HepG2 (cell line): ENCODE results near the gene RABEPK. TPM values are rescaled to one million over a fixed set of nuclear protein-coding genes. Genes with fewer than 3 reads are reported as not detected.

Source experiments
- BRCA1 ChIP-seq: sonication (generic); formaldehyde crosslinking; IDR thresholded peaks from 2 replicates; pipeline ENCODE4 v1.4.0; 2020; ENCODE audit warnings: missing genetic modification reagents
- CCDC6 ChIP-seq: sonication (generic); formaldehyde crosslinking; IDR thresholded peaks from 2 replicates; pipeline ENCODE4 v1.8.1; 2022; ENCODE audit warnings: mild to moderate bottlenecking, missing genetic modification reagents, moderate library complexity
- FOXA3 ChIP-seq: IDR thresholded peaks from 2 replicates; pipeline ENCODE4 v1.6.1; 2016; ENCODE audit warnings: missing genetic modification reagents, missing compliant biosample characterization
- GABPA ChIP-seq, 2 experiments: IDR thresholded peaks; 2 replicates each; pipeline ENCODE4 v1.6.1; 2011 to 2016; ENCODE audit warnings: low read depth in 2 of 2, low read length in 1 of 2, missing biosample characterization in 1 of 2, missing genetic modification characterization in 1 of 2
- HNF4A ChIP-seq: sonication (generic); formaldehyde crosslinking; IDR thresholded peaks from 2 replicates; pipeline ENCODE4 v1.4.0; 2020; ENCODE audit warnings: missing genetic modification reagents
- HNF4G ChIP-seq, 2 experiments: sonication (generic) in 1 of 2; formaldehyde crosslinking in 1 of 2; IDR thresholded peaks; 2 replicates each; pipeline versions ENCODE4 v1.4.0 to v1.6.1; 2011 to 2020; ENCODE audit warnings: borderline replicate concordance in 2 of 2, low read depth in 2 of 2, mild to moderate bottlenecking in 2 of 2, low read length in 1 of 2, missing genetic modification reagents in 1 of 2, moderate library complexity in 1 of 2
- NRL ChIP-seq: sonication (generic); formaldehyde crosslinking; IDR thresholded peaks from 2 replicates; pipeline ENCODE4 v1.5.0; 2020; ENCODE audit warnings: missing genetic modification reagents, mild to moderate bottlenecking, moderate library complexity, borderline replicate concordance
- PHF20 ChIP-seq: sonication (generic); formaldehyde crosslinking; IDR thresholded peaks from 2 replicates; pipeline ENCODE4 v1.5.0; 2020; ENCODE audit warnings: mild to moderate bottlenecking, missing genetic modification reagents
- ZFP82 ChIP-seq: sonication (generic); formaldehyde crosslinking; IDR thresholded peaks from 2 replicates; pipeline ENCODE4 v1.5.1; 2020; ENCODE audit warnings: mild to moderate bottlenecking, missing genetic modification reagents, borderline replicate concordance
- ZFY ChIP-seq: sonication (generic); formaldehyde crosslinking; IDR thresholded peaks from 2 replicates; pipeline ENCODE4 v1.4.0; 2020; ENCODE audit warnings: missing genetic modification reagents
- ZNF260 ChIP-seq: sonication (generic); formaldehyde crosslinking; IDR thresholded peaks from 2 replicates; pipeline ENCODE4 v1.4.0; 2020; ENCODE audit warnings: missing genetic modification reagents, low read depth, mild to moderate bottlenecking, borderline replicate concordance
- ZNF333 ChIP-seq: sonication (generic); formaldehyde crosslinking; IDR thresholded peaks from 2 replicates; pipeline ENCODE4 v1.4.0; 2020; ENCODE audit warnings: mild to moderate bottlenecking, missing genetic modification reagents, borderline replicate concordance
- ZNF577 ChIP-seq: sonication (generic); formaldehyde crosslinking; IDR thresholded peaks from 2 replicates; pipeline ENCODE4 v1.4.0; 2020; ENCODE audit warnings: mild to moderate bottlenecking, low read depth, missing genetic modification reagents, borderline replicate concordance
- ZSCAN29 ChIP-seq: sonication (generic); formaldehyde crosslinking; conservative IDR thresholded peaks from 2 replicates; pipeline ENCODE4 v1.4.0; 2020; ENCODE audit warnings: mild to moderate bottlenecking, missing genetic modification reagents
- polyA plus RNA-seq, 8 experiments: library from polyadenylated mRNA; depleted of rRNA in 3 of 8; stranded (reverse) in 7 of 8; unstranded in 1 of 8; fragments of >200 nt; fragmentation: Illumina TruSeq in 4 of 8; extraction: Trizol in 4 of 8; gene quantifications; 2 replicates each; pipeline versions ENCODE4 v1.2.1 to v1.2.3, GENCODE V29; 2011 to 2016; ENCODE audit warnings: low read depth in 4 of 8, missing spikeins in 1 of 8, mixed read lengths in 1 of 8; ENCODE audit not compliant: insufficient read depth in 1 of 8
- total RNA-seq, 5 experiments: library from RNA; depleted of rRNA; stranded (reverse); fragments of >200 nt; fragmentation: Illumina TruSeq; extraction: Trizol; gene quantifications; 2 replicates each; pipeline ENCODE4 v1.2.3, GENCODE V29; 2016; ENCODE audit warnings: low read depth in 1 of 5
- TF ChIP-seq, protein P1 (sequence below): sonication (generic); formaldehyde crosslinking; IDR thresholded peaks from 2 replicates; pipeline ENCODE4; 2020; ENCODE audit warnings: missing genetic modification reagents, mild to moderate bottlenecking, borderline replicate concordance
- TF ChIP-seq, protein P2 (sequence below): sonication (generic); formaldehyde crosslinking; IDR thresholded peaks from 2 replicates; pipeline ENCODE4 v1.5.1; 2020; ENCODE audit warnings: missing genetic modification reagents, mild to moderate bottlenecking, borderline replicate concordance
- TF ChIP-seq, protein P3 (sequence below): sonication (generic); formaldehyde crosslinking; IDR thresholded peaks from 2 replicates; pipeline ENCODE4 v1.4.0; 2020; ENCODE audit warnings: mild to moderate bottlenecking, low read depth, missing genetic modification reagents

The RABEPK gene
- total and polyA plus RNA-seq, 2 of the 13 experiments (the other 11 are each of a cell fraction or from before 2014, with no cell fraction given) = 75.5 to 90.0 TPM

DNA sequence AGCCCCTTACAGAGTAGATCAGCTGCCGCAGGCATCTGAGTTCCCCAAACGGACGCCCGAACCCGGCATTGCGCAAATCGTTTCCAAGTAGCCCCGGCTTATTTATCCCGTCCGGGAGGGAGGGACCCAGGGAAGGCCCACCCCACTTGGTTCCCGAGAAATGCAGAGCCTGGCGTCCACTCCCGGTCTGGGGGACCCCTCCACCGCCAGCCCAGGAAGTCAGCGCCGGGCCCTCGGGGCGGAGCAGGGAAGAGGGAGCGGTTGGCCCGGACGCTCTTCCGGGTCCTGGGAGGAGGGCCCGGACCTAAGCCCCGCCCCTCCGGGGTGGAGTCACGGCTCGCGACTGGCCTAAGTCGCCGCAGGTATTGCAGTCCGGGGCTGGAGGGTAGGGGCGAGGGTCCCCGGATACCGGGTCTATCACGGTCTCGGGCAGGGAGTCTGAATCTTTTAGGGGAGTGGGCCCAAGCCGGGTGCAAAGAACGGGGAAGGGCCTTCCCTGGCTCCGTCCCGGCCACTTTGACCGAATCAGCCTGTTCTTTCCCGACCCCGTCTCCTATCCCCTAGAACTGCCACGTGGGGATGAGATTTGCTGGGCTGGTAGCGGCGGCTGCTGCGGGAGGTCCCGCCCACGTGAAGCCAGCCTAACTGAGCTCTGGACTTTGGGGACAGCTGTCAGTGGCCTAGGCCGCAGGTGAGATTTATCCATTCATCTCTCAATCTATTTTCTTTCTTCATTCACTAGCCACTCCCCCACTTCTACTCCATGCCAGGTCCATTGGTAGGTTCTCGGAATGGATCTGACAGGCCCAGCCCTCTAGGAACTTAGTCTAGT, at the start of gene RABEPK (continued):
- TF ChIP-seq, protein P1, sequence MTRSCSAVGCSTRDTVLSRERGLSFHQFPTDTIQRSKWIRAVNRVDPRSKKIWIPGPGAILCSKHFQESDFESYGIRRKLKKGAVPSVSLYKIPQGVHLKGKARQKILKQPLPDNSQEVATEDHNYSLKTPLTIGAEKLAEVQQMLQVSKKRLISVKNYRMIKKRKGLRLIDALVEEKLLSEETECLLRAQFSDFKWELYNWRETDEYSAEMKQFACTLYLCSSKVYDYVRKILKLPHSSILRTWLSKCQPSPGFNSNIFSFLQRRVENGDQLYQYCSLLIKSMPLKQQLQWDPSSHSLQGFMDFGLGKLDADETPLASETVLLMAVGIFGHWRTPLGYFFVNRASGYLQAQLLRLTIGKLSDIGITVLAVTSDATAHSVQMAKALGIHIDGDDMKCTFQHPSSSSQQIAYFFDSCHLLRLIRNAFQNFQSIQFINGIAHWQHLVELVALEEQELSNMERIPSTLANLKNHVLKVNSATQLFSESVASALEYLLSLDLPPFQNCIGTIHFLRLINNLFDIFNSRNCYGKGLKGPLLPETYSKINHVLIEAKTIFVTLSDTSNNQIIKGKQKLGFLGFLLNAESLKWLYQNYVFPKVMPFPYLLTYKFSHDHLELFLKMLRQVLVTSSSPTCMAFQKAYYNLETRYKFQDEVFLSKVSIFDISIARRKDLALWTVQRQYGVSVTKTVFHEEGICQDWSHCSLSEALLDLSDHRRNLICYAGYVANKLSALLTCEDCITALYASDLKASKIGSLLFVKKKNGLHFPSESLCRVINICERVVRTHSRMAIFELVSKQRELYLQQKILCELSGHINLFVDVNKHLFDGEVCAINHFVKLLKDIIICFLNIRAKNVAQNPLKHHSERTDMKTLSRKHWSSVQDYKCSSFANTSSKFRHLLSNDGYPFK (CRISPR knock-in tag) = peak; percentile 70; the same call in 1 of the 2 replicates
- TF ChIP-seq ZFY (CRISPR knock-in tag) (peak; percentile 79), HNF4G (IDR thresholded peaks at IDR 0.05; ENCODE audit: borderline replicate concordance, low read depth, low read length) (no peak; the same call in 1 of the 2 replicates), HNF4G (CRISPR knock-in tag; IDR thresholded peaks at IDR 0.05; ENCODE audit: borderline replicate concordance, low read depth) (no peak), ZFP82 (CRISPR knock-in tag) (no peak; the same call in 1 of the 2 replicates), HNF4A (CRISPR knock-in tag) (peak; percentile 56), PHF20 (peak; percentile 76), ZNF333 (CRISPR knock-in tag) (no peak), ZNF577 (no peak), FOXA3 (0 out of 2 replicates have a peak, but pooled peaks have one; percentile 33), GABPA (IDR thresholded peaks at IDR 0.05; ENCODE audit: low read depth, low read length) (peak; percentile 70), GABPA (CRISPR knock-in tag; IDR thresholded peaks at IDR 0.05; ENCODE audit: low read depth) (peak; percentile 86), NRL (CRISPR knock-in tag) (peak; percentile 67; the same call in 1 of the 2 replicates), ZNF260 (CRISPR knock-in tag) (0 out of 2 replicates have a peak, but pooled peaks have one; percentile 59), BRCA1 (CRISPR knock-in tag) (no peak), CCDC6 (peak; percentile 30; the same call in 1 of the 2 replicates), ZSCAN29 (CRISPR knock-in tag) (peak; percentile 14)
- TF ChIP-seq, protein P2, sequence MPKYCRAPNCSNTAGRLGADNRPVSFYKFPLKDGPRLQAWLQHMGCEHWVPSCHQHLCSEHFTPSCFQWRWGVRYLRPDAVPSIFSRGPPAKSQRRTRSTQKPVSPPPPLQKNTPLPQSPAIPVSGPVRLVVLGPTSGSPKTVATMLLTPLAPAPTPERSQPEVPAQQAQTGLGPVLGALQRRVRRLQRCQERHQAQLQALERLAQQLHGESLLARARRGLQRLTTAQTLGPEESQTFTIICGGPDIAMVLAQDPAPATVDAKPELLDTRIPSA (CRISPR knock-in tag) = peak; percentile 92; the same call in 1 of the 2 replicates
- TF ChIP-seq, protein P3, sequence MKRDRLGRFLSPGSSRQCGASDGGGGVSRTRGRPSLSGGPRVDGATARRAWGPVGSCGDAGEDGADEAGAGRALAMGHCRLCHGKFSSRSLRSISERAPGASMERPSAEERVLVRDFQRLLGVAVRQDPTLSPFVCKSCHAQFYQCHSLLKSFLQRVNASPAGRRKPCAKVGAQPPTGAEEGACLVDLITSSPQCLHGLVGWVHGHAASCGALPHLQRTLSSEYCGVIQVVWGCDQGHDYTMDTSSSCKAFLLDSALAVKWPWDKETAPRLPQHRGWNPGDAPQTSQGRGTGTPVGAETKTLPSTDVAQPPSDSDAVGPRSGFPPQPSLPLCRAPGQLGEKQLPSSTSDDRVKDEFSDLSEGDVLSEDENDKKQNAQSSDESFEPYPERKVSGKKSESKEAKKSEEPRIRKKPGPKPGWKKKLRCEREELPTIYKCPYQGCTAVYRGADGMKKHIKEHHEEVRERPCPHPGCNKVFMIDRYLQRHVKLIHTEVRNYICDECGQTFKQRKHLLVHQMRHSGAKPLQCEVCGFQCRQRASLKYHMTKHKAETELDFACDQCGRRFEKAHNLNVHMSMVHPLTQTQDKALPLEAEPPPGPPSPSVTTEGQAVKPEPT (CRISPR knock-in tag) = peak; percentile 28; the same call in 1 of the 2 replicates
